Left lobe of liver (tissue), 2 donors: Measurements from ENCODE around the gene TFF3. TPM values are rescaled to one million over a fixed set of nuclear protein-coding genes. Genes with fewer than 3 reads are reported as not detected.

ENCODE experiments used
- ATAC-seq: fragments of 200-7000 bp; cut with Tn5 transposase; one replicate; pipeline ENCODE4 v1.9.1; 2020; ENCODE audit warnings: mild to moderate bottlenecking, moderate library complexity
- DNase-seq: peaks from one replicate; pipeline ENCODE4 v3.0.0-alpha.2; 2020; ENCODE audit warnings: low spot score
- total RNA-seq: library from RNA; stranded (reverse); gene quantifications from one replicate; pipeline ENCODE4 v1.2.1, GENCODE V29; 2021
- donor health status: DM: no; HTN: no; CAD: no; lungs with moderate emphysema.
- donor health status: DM: no; HTN: yes; CAD: no.

TFF3 gene
- total RNA-seq, 1 donor from 2014 or later, result 4.1 TPM

- ATAC-seq (no peak), DNase-seq (no peak)
Observed at GRCh38 chr21:42347601-42348327, 32.6 kb upstream of the TFF3 start.

- ATAC-seq (no peak), DNase-seq (peak; percentile 5)
Observed at GRCh38 chr21:42346866-42347600, 31.8 kb upstream of the TFF3 start.

- DNase-seq, result peak; percentile 12
- ATAC-seq, result no peak
Observed at GRCh38 chr21:42346441-42346840, 31.2 kb upstream of the TFF3 start.

- ATAC-seq (no peak), DNase-seq (no peak)
Observed at GRCh38 chr21:42344631-42345030, 29.4 kb upstream of the TFF3 start.

GRCh38 chr21:42343963-42344510 lies 28.8 kb upstream of the TFF3 start:
- ATAC-seq (no peak), DNase-seq (no peak)

DNA sequence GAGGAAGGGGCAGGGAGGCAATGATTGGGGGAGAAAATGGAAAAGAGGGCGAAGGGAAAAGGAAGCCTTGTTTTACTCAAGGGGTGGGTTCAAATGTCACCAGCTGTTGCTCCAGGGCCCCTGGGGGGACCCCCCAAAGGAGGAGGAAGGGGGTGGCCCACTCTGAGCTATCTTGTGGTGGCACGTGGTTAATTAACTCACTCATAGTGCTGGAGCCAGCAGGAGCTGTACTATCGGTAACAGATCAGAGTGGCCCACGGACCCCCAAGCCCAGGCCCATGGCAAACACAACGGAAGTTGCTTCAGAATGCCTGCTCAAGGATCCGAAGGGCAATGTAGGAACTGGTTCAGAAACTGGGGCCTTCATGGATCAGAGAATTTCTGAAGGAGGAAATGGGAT lies 28.3 kb upstream of the TFF3 start:
- DNase-seq (no peak), ATAC-seq (no peak)

GRCh38 chr21:42343101-42343500 lies 27.9 kb upstream of the TFF3 start:
- DNase-seq (no peak), ATAC-seq (no peak)

DNA sequence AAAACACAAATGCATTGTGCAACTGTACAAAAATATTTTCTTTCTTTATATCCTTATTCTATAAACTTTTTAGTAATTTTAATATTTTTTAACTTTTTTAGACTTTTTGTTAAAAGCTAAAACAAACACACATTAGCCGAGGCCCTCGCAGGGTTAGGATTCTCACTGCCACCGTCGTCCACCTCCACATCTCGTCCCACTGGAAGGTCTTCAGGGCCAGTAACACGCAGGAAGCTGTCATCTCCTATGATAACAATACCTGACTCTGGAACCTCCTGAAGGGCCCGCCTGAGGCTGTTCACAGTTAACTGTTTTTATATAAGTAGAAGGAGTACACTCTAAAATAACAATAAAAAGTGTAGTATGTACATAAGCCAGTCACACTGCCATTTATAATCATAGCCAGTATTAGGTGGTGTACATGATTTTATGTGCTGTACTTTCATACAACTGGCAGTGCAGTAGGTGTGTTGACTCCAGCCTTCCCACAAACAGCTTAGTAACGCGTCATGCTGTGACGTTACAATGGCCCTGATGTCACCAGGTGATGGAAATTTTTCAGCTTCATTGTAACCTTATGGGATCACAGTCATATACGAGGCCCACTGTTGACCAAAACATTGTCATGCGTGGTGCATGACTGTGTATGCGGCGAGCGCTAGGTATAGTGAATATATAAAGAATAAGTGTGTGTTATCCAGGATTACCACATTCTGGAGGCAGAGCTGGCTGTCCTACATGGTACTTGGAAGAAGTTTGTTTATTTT lies 26.8 kb upstream of the TFF3 start:
- DNase-seq, result peak; percentile 10
- ATAC-seq, result no peak

- ATAC-seq (no peak), DNase-seq (peak; percentile 19)
Observed at GRCh38 chr21:42340187-42341050, 25.2 kb upstream of the TFF3 start.

- peak; percentile 37 for DNase-seq
- no peak for ATAC-seq
Observed at GRCh38 chr21:42338729-42339715, 23.8 kb upstream of the TFF3 start.

- ATAC-seq (peak; percentile 94), DNase-seq (peak; percentile 64)
Observed at GRCh38 chr21:42337830-42338728, 22.9 kb upstream of the TFF3 start.

- no peak for ATAC-seq
- no peak for DNase-seq
Observed at GRCh38 chr21:42337276-42337675, 22.1 kb upstream of the TFF3 start.

- peak; percentile 8 for DNase-seq
Observed at GRCh38 chr21:42336054-42336453, 20.8 kb upstream of the TFF3 start.

GRCh38 chr21:42332557-42333317 lies 17.5 kb upstream of the TFF3 start:
- no peak for ATAC-seq

More at GRCh38 chr21:42336054-42336453, 20.8 kb upstream of the TFF3 start:
- ATAC-seq, result no peak

GRCh38 chr21:42331660-42332059 lies 16.5 kb upstream of the TFF3 start:
- ATAC-seq (no peak), DNase-seq (no peak)

More at GRCh38 chr21:42332557-42333317, 17.5 kb upstream of the TFF3 start:
- DNase-seq, result peak; percentile 4

DNA sequence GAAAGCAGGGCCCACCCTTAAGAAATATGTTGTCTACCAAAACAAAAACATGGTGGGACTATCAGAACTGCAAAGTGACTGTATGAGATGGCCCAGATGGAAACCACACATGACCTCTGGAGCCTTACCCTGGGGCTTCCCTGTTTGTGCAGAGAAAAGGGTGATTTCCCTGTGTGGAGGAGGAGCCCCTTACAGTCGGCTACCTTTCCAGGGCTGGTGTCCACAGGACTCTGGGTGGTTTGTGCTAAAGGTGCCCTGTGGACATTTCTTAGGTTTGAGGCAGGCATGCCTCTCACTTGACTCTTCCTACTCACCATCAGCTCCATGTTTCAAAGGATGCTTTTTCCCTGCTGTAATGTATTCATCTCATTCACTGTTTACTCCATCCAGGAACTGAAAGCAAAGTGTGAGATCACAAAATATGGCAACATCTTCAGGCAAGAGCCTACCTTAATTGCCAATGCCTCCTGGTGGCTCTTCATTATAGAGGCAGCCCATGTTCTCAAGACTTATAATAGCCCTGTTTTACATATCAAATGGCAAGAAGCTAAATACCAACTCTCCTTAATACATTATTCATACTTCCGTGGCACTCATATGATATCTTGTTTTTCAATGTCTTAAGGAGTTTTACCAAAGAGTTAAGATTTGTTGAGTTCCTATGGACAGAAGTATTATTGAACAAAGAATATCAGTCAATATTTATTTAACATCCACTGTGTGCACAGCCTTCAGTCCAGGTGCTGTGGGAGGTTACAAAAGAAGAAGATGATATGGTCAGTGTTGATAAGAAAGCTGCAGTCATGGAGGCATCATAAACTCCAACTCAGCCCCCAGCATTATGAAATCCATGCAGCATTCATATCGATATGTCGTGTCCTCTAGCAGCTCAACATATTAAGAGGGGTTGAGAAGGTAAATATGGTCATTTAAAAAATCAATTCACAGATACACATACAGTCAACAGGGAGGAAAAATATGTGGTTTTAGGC lies 15.5 kb upstream of the TFF3 start:
- ATAC-seq, result no peak
- peak; percentile 29 for DNase-seq
